Brain microvascular endothelial cell (primary cell): ENCODE results near the gene HES7.

ENCODE experiments used
- DNase-seq: peaks from one replicate; pipeline ENCODE4 v3.0.0-alpha.2; 2020
- H3K27ac ChIP-seq: fragments of 250-450 bp; sonication (Bioruptor Pico); 2 replicates; pipeline ENCODE4 v1.5.1; 2020; ENCODE audit warnings: mild to moderate bottlenecking, moderate library complexity
- H3K27me3 ChIP-seq: fragments of 250-450 bp; sonication (Bioruptor Pico); replicated peaks from 2 replicates; pipeline ENCODE4 v1.5.1; 2020; ENCODE audit warnings: mild to moderate bottlenecking
- H3K36me3 ChIP-seq: fragments of 250-450 bp; sonication (Bioruptor Pico); replicated peaks from 2 replicates; pipeline ENCODE4 v1.5.1; 2020; ENCODE audit warnings: mild to moderate bottlenecking
- H3K4me3 ChIP-seq: 2 replicates; pipeline ENCODE4 v1.5.1; 2011; ENCODE audit warnings: low read depth, mild to moderate bottlenecking, control low read depth, low read length, moderate library complexity
- CTCF ChIP-seq: IDR thresholded peaks from 2 replicates; pipeline ENCODE4 v1.5.1; 2011; ENCODE audit warnings: low read depth, mild to moderate bottlenecking, moderate library complexity, low read length, control low read depth, inconsistent platforms; ENCODE audit errors: missing control alignments
- in situ Hi-C: cut with HindIII; loops from 2 replicates; pipeline ENCODE4 v1.10.0; 2017; ENCODE audit warnings: low sequenced_read_pairs, low pct_ligation_motif_present

Gene HES7

GRCh38 chr17:8071496-8071895, 52.4 kb downstream of the HES7 start:
- H3K27me3 ChIP-seq: peaks cover 51% of the 10 kb centered on the region
- no peak for DNase-seq
- H3K36me3 ChIP-seq: no peaks in the 10 kb centered on the region
- no peak for TF ChIP-seq CTCF
- in situ Hi-C loops: no loop called here
- no peak overlapping the region for H3K4me3 ChIP-seq
- H3K27ac ChIP-seq: no peak overlapping the region
